GM23248 (cell line): ENCODE results near the gene EDNRA. TPM values are rescaled to one million over a fixed set of nuclear protein-coding genes. Genes with fewer than 3 reads are reported as not detected.

Experiments used
- DNase-seq: peaks from one replicate; pipeline ENCODE4 v3.0.0-alpha.2; 2015
- H2AFZ ChIP-seq: fragments of 200-600 bp; sonication (generic); 2 replicates; pipeline ENCODE4 v1.6.1; 2016; ENCODE audit warnings: antibody characterized with exemption
- H3F3A ChIP-seq: fragments of 200-600 bp; sonication (generic); 2 replicates; pipeline ENCODE4 v1.6.1; 2016; ENCODE audit warnings: mild to moderate bottlenecking, antibody characterized with exemption, mixed run types; ENCODE audit not compliant: insufficient read depth
- H3K27ac ChIP-seq: fragments of 200-600 bp; sonication (generic); 2 replicates; pipeline ENCODE4 v1.5.1; 2016; ENCODE audit warnings: mild to moderate bottlenecking
- H3K27me3 ChIP-seq: fragments of 200-600 bp; sonication (generic); replicated peaks from 2 replicates; pipeline ENCODE4 v1.6.1; 2016; ENCODE audit warnings: mild to moderate bottlenecking; ENCODE audit not compliant: insufficient read depth
- H3K36me3 ChIP-seq: fragments of 200-600 bp; sonication (generic); 2 replicates; pipeline ENCODE4 v1.6.1; 2016; ENCODE audit warnings: low read depth, mild to moderate bottlenecking
- H3K4me1 ChIP-seq: fragments of 200-600 bp; sonication (generic); 2 replicates; pipeline ENCODE4 v1.6.1; 2016; ENCODE audit warnings: mild to moderate bottlenecking; ENCODE audit not compliant: insufficient read depth
- H3K4me2 ChIP-seq: fragments of 200-600 bp; sonication (generic); one replicate; pipeline ENCODE4 v1.6.1; 2016; ENCODE audit warnings: mild to moderate bottlenecking; ENCODE audit not compliant: unreplicated experiment
- H3K4me3 ChIP-seq: fragments of 200-600 bp; sonication (generic); 2 replicates; pipeline ENCODE4 v1.5.1; 2016; ENCODE audit warnings: mild to moderate bottlenecking
- H3K79me2 ChIP-seq: fragments of 200-600 bp; sonication (generic); 2 replicates; pipeline ENCODE4 v1.6.1; 2016; ENCODE audit warnings: mild to moderate bottlenecking; ENCODE audit not compliant: insufficient read depth
- H3K9ac ChIP-seq: fragments of 200-600 bp; sonication (generic); 2 replicates; pipeline ENCODE4 v1.6.1; 2016; ENCODE audit warnings: mild to moderate bottlenecking
- H3K9me2 ChIP-seq: fragments of 200-600 bp; sonication (generic); 2 replicates; pipeline ENCODE4 v1.6.1; 2016; ENCODE audit warnings: mixed run types, mild to moderate bottlenecking, moderate library complexity; ENCODE audit not compliant: insufficient read depth
- H3K9me3 ChIP-seq: fragments of 200-600 bp; sonication (generic); one replicate; pipeline ENCODE4 v1.6.1; 2017; ENCODE audit warnings: low read depth
- H4K20me1 ChIP-seq: fragments of 200-600 bp; sonication (generic); 2 replicates; pipeline ENCODE4 v1.6.0; 2016; ENCODE audit not compliant: insufficient read depth
- EZH2 ChIP-seq: fragments of 200-600 bp; sonication (generic); IDR thresholded peaks from 2 replicates; pipeline ENCODE4 v1.6.1; 2018; ENCODE audit warnings: antibody characterized with exemption, mild to moderate bottlenecking; ENCODE audit not compliant: insufficient read depth, poor library complexity, severe bottlenecking
- EZH2phosphoT487 ChIP-seq: fragments of 200-600 bp; sonication (generic); IDR thresholded peaks from 2 replicates; pipeline ENCODE4 v1.6.1; 2018; ENCODE audit warnings: antibody characterized with exemption, moderate library complexity, mild to moderate bottlenecking, low read depth; ENCODE audit not compliant: insufficient read depth
- WGBS, 2 experiments: methylation state at CpG; one replicate each; pipeline ENCODE4 v1.1.6; 2015 to 2017; ENCODE audit warnings: low lambda C conversion rate in 2 of 2, low coverage in 1 of 2; ENCODE audit errors: missing lambda C conversion rate in 2 of 2; 5-methylcytosine and 5-hydroxymethylcytosine counted together
- in situ Hi-C: fragments of 300-500 bp; cut with MboI; formaldehyde crosslinking; loops from 2 replicates; pipeline ENCODE4 v1.15.0; 2020
- polyA plus RNA-seq: library from polyadenylated mRNA; unstranded; fragments of >200 nt; fragmentation: Nextera tagmentation; extraction: Ambion mirVana; gene quantifications from 2 replicates; pipeline ENCODE4 v1.2.1, GENCODE V29; 2016
- total RNA-seq: library from RNA; depleted of rRNA; stranded (reverse); fragments of >200 nt; shearing (Covaris generic); gene quantifications from 2 replicates; pipeline ENCODE4 v1.2.3, GENCODE V29; 2014; rRNA removed

EDNRA gene
- total and polyA plus RNA-seq, 2 experiments from 2014 or later, result 0.48 to 0.86 TPM

- 43 to 44% methylated on average over 12 of the region's 12 CpGs for WGBS, 2 experiments
- H3K9me2 ChIP-seq, result no peaks in the 10 kb centered on the region
- peaks cover 9% of the 10 kb centered on the region for H3K4me1 ChIP-seq
- peak overlapping the region; percentile 54 for H2AFZ ChIP-seq
- TF ChIP-seq EZH2phosphoT487, result no peak
- no peak for TF ChIP-seq EZH2
- H4K20me1 ChIP-seq, result no peaks in the 10 kb centered on the region
- no peak overlapping the region for H3K27ac ChIP-seq
- H3K4me3 ChIP-seq, result peak overlapping the region; percentile 13; the same call in 1 of the 2 replicates
- DNase-seq, result peak; percentile 64
- peak overlapping the region; percentile 61 for H3K4me2 ChIP-seq
- no peaks in the 10 kb centered on the region for H3K27me3 ChIP-seq
- in situ Hi-C loops, result loop anchor here (10.0 kb wide), 1 partner anchor 426 kb away; no protein-coding TSS in a partner anchor
- no peaks in the 10 kb centered on the region for H3K36me3 ChIP-seq
- H3K9me3 ChIP-seq, result no peaks in the 10 kb centered on the region
- no peaks in the 10 kb centered on the region for H3K79me2 ChIP-seq
- 0 out of 2 replicates have a peak, but pooled peaks cover 5% of the 10 kb centered on the region for H3F3A ChIP-seq
- H3K9ac ChIP-seq, result no peak overlapping the region
These were observed 109.5 kb downstream of the EDNRA start for GRCh38 chr4:147590249-147590920.

- TF ChIP-seq EZH2phosphoT487 (no peak), EZH2 (no peak)
- Histone ChIP-seq H3K4me1 (peaks cover 9% of the 10 kb centered on the region), H3K9me2 (no peaks in the 10 kb centered on the region), H3K27me3 (no peaks in the 10 kb centered on the region), H3K4me3 (no peak overlapping the region), H3K79me2 (no peaks in the 10 kb centered on the region), H3K9ac (no peak overlapping the region), H4K20me1 (no peaks in the 10 kb centered on the region), H3K4me2 (no peak overlapping the region), H2AFZ (peak overlapping the region; percentile 54; the same call in 1 of the 2 replicates), H3F3A (0 out of 2 replicates have a peak, but pooled peaks cover 5% of the 10 kb centered on the region), H3K36me3 (no peaks in the 10 kb centered on the region), H3K27ac (no peak overlapping the region), H3K9me3 (no peaks in the 10 kb centered on the region)
- in situ Hi-C loops, result loop anchor here (10.0 kb wide), 1 partner anchor 426 kb away; no protein-coding TSS in a partner anchor
- no peak for DNase-seq
These were observed 110.2 kb downstream of the EDNRA start for GRCh38 chr4:147591106-147591505.

GRCh38 chr4:147594107-147594506 is 113.2 kb downstream of the EDNRA start:
- in situ Hi-C loops, result loop anchor here (10.0 kb wide), 1 partner anchor 429 kb away; no protein-coding TSS in a partner anchor
- Histone ChIP-seq H3K9me2 (no peaks in the 10 kb centered on the region), H3K4me2 (no peak overlapping the region), H3K27ac (no peak overlapping the region), H4K20me1 (no peaks in the 10 kb centered on the region), H3K4me3 (no peak overlapping the region), H3K27me3 (no peaks in the 10 kb centered on the region), H2AFZ (no peak overlapping the region), H3K36me3 (no peaks in the 10 kb centered on the region), H3K4me1 (peaks cover 22% of the 10 kb centered on the region), H3K9ac (no peak overlapping the region), H3K9me3 (no peaks in the 10 kb centered on the region), H3F3A (peaks cover 17% of the 10 kb centered on the region; the same call in 1 of the 2 replicates), H3K79me2 (no peaks in the 10 kb centered on the region)
- no peak for DNase-seq
- TF ChIP-seq EZH2phosphoT487, result no peak
- 68% methylated on average over 5 of the region's 5 CpGs for WGBS, 2 experiments

Other genes with a start within 250 kb of the EDNRA start
- gene TMEM184C, start 136.3 kb downstream of the EDNRA start, total RNA-seq, result 36.5 and 36.8 TPM in 2 replicates
- gene TMEM184C, start 136.3 kb downstream of the EDNRA start, polyA plus RNA-seq, result 26.2 and 30.9 TPM in 2 replicates
- 6.4 and 8.6 TPM in 2 replicates for gene PRMT9, start 203.1 kb downstream of the EDNRA start, total RNA-seq
- 5.0 and 6.0 TPM in 2 replicates for gene PRMT9, start 203.1 kb downstream of the EDNRA start, polyA plus RNA-seq